HepG2 (cell line): ENCODE results near the gene GORASP2. TPM values are rescaled to one million over a fixed set of nuclear protein-coding genes. Genes with fewer than 3 reads are reported as not detected.

ENCODE experiments used
- CBX2 ChIP-seq, 2 experiments: fragments of 200-600 bp in 1 of 2; sonication (generic); formaldehyde crosslinking in 1 of 2; IDR thresholded peaks; 2 replicates each; pipeline versions ENCODE4 v1.7.0 to v1.8.1; 2018 to 2022; ENCODE audit warnings: low read depth in 2 of 2, low read length in 1 of 2, mild to moderate bottlenecking in 1 of 2, missing genetic modification reagents in 1 of 2
- FIP1L1 ChIP-seq: fragments of 200-400 bp; formaldehyde crosslinking; IDR thresholded peaks from 2 replicates; pipeline ENCODE4 v1.6.1; 2018; ENCODE audit warnings: low read depth, mild to moderate bottlenecking, low read length, moderate library complexity, borderline replicate concordance; ENCODE audit not compliant: insufficient read depth
- HDAC6 ChIP-seq: fragments of 200-600 bp; sonication (generic); IDR thresholded peaks from 2 replicates; pipeline ENCODE4 v1.7.0; 2017; ENCODE audit warnings: mild to moderate bottlenecking, antibody characterized with exemption, low read length, low read depth
- HIVEP1 ChIP-seq: sonication (generic); formaldehyde crosslinking; IDR thresholded peaks from 2 replicates; pipeline ENCODE4 v1.4.0; 2020; ENCODE audit warnings: mild to moderate bottlenecking, missing genetic modification reagents
- HNRNPLL ChIP-seq: fragments of 200-400 bp; formaldehyde crosslinking; IDR thresholded peaks from 2 replicates; pipeline ENCODE4 v1.6.1; 2017; ENCODE audit warnings: mild to moderate bottlenecking, low read depth, low read length; ENCODE audit not compliant: poor library complexity, severe bottlenecking
- NCOA2 ChIP-seq: sonication (generic); formaldehyde crosslinking; IDR thresholded peaks from 2 replicates; pipeline ENCODE4 v1.8.0; 2022; ENCODE audit warnings: inconsistent platforms
- NR2F1 ChIP-seq, 2 experiments: fragments of 450-650 bp in 1 of 2; formaldehyde crosslinking in 1 of 2; IDR thresholded peaks; 2 replicates each; pipeline versions ENCODE4 v1.5.0 to v1.6.1; 2016 to 2020; ENCODE audit warnings: mild to moderate bottlenecking in 1 of 2, missing compliant biosample characterization in 1 of 2, missing genetic modification reagents in 1 of 2, moderate library complexity in 1 of 2
- SOX13 ChIP-seq, 3 experiments: fragments of 450-650 bp in 1 of 3; sonication (generic) in 1 of 3; formaldehyde crosslinking in 1 of 3; IDR thresholded peaks in 2 of 3; conservative IDR thresholded peaks in 1 of 3; 2 replicates each; pipeline versions ENCODE4 v1.5.0 to v1.6.1; 2016 to 2020; ENCODE audit warnings: antibody characterized with exemption in 1 of 3, mild to moderate bottlenecking in 1 of 3, missing compliant biosample characterization in 1 of 3, missing genetic modification reagents in 1 of 3, moderate library complexity in 1 of 3
- SSRP1 ChIP-seq: IDR thresholded peaks from 2 replicates; pipeline ENCODE4 v1.6.1; 2016; ENCODE audit warnings: control low read depth
- ZBTB1 ChIP-seq: sonication (generic); formaldehyde crosslinking; IDR thresholded peaks from 2 replicates; pipeline ENCODE4 v1.4.0; 2020; ENCODE audit warnings: missing genetic modification reagents, borderline replicate concordance
- ZBTB21 ChIP-seq: sonication (generic); formaldehyde crosslinking; IDR thresholded peaks from 2 replicates; pipeline ENCODE4 v1.4.0; 2020; ENCODE audit warnings: missing genetic modification reagents
- ZBTB42 ChIP-seq: sonication (generic); formaldehyde crosslinking; IDR thresholded peaks from 2 replicates; pipeline ENCODE4 v1.5.0; 2020; ENCODE audit warnings: mild to moderate bottlenecking, missing genetic modification reagents
- ZFP37 ChIP-seq: sonication (generic); formaldehyde crosslinking; IDR thresholded peaks from 2 replicates; pipeline ENCODE4 v1.4.0; 2020; ENCODE audit warnings: missing genetic modification reagents, borderline replicate concordance
- ZNF224 ChIP-seq: sonication (generic); formaldehyde crosslinking; IDR thresholded peaks from 2 replicates; pipeline ENCODE4 v1.5.0; 2020; ENCODE audit warnings: mild to moderate bottlenecking, missing genetic modification reagents
- ZNF431 ChIP-seq: sonication (generic); formaldehyde crosslinking; IDR thresholded peaks from 2 replicates; pipeline ENCODE4 v1.9.0; 2022; ENCODE audit warnings: missing genetic modification reagents, low read depth, mild to moderate bottlenecking, borderline replicate concordance
- ZNF605 ChIP-seq: sonication (generic); formaldehyde crosslinking; IDR thresholded peaks from 2 replicates; pipeline ENCODE4 v1.8.0; 2022; ENCODE audit warnings: mild to moderate bottlenecking, missing genetic modification reagents
- ZNF644 ChIP-seq: IDR thresholded peaks from 2 replicates; pipeline ENCODE4 v1.6.1; 2016; ENCODE audit warnings: low read depth
- ZNF709 ChIP-seq: sonication (generic); formaldehyde crosslinking; IDR thresholded peaks from 2 replicates; pipeline ENCODE4 v1.5.0; 2020; ENCODE audit warnings: mild to moderate bottlenecking, missing genetic modification reagents
- polyA plus RNA-seq, 8 experiments: library from polyadenylated mRNA; depleted of rRNA in 3 of 8; stranded (reverse) in 7 of 8; unstranded in 1 of 8; fragments of >200 nt; fragmentation: Illumina TruSeq in 4 of 8; extraction: Trizol in 4 of 8; gene quantifications; 2 replicates each; pipeline versions ENCODE4 v1.2.1 to v1.2.3, GENCODE V29; 2011 to 2016; ENCODE audit warnings: low read depth in 4 of 8, missing spikeins in 1 of 8, mixed read lengths in 1 of 8; ENCODE audit not compliant: insufficient read depth in 1 of 8
- total RNA-seq, 5 experiments: library from RNA; depleted of rRNA; stranded (reverse); fragments of >200 nt; fragmentation: Illumina TruSeq; extraction: Trizol; gene quantifications; 2 replicates each; pipeline ENCODE4 v1.2.3, GENCODE V29; 2016; ENCODE audit warnings: low read depth in 1 of 5
- TF ChIP-seq, protein P1 (sequence below): sonication (generic); formaldehyde crosslinking; IDR thresholded peaks from 2 replicates; pipeline ENCODE4 v1.4.0; 2020; ENCODE audit warnings: missing genetic modification reagents, mild to moderate bottlenecking, borderline replicate concordance
- TF ChIP-seq, protein P2 (sequence below): sonication (generic); formaldehyde crosslinking; IDR thresholded peaks from 2 replicates; pipeline ENCODE4 v1.5.1; 2020; ENCODE audit warnings: mild to moderate bottlenecking, missing genetic modification reagents, borderline replicate concordance

GORASP2 gene
- total and polyA plus RNA-seq, 2 of the 13 experiments (the other 11 are each of a cell fraction or from before 2014, with no cell fraction given): 103 to 239 TPM

DNA sequence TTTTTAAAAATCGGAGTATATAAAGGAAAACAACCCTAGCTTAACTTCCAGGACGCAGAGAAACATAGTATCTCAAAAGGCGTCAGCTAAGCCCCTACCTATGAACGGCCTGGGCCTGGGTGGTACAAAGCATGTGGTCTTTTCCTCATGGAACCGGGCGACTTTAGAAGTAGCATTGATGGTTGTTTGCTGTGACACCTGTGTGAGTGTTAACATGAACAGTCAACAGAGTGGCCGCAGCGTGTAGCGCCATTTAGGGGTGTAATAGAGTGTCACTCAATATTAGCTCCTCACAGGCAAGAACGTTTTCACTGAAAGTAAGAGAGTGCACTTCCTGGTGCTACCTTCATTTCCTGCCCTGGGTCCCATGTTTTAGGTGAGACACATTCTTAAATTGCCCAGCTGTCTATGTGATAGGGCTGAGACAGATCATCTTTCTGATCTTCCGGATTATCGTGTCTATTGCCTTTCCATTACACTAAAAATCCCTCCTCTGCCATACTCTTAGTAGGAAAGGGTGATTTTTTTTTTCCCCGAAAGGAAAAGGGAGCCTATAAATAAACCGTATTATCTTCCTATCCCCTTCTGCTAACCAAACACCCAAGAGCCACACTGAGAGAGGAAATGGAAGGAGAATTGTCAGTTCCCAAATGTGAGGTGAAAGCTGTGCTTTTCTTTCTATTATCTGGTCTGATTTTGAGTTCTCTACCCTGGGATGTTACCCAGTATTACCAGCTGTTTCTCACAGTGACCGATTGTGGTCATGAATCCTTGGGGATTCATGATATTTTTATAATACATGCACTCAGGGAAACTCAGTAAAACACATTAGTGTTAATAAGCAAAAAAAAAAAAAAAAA lies 1.3 kb downstream of the GORASP2 start (continued):
- TF ChIP-seq ZNF644 (CRISPR knock-in tag) (no peak), HDAC6 (no peak), ZNF431 (no peak), HIVEP1 (CRISPR knock-in tag) (no peak), SSRP1 (CRISPR knock-in tag) (no peak), HNRNPLL (no peak), ZBTB21 (no peak), ZFP37 (CRISPR knock-in tag) (peak; percentile 70; the same call in 1 of the 2 replicates), NCOA2 (CRISPR knock-in tag) (no peak), NR2F1 (CRISPR knock-in tag; IDR thresholded peaks at IDR 0.05) (no peak), FIP1L1 (no peak), ZNF709 (CRISPR knock-in tag) (no peak), ZNF605 (CRISPR knock-in tag) (no peak), SOX13 (IDR thresholded peaks at IDR 0.05) (no peak), SOX13 (CRISPR knock-in tag; conservative IDR thresholded peaks at IDR 0.05 in 1 of 2, IDR thresholded peaks at IDR 0.05 in 1 of 2) (0 out of 4 replicates have a peak, but pooled peaks of 1 of the 2 experiments have one; percentile 18), CBX2 (IDR thresholded peaks at IDR 0.05; ENCODE audit: low read depth, low read length) (no peak), CBX2 (CRISPR knock-in tag; IDR thresholded peaks at IDR 0.05; ENCODE audit: low read depth) (no peak), ZNF224 (CRISPR knock-in tag) (no peak), ZBTB1 (no peak), ZBTB42 (CRISPR knock-in tag) (no peak)
- TF ChIP-seq, protein P1, sequence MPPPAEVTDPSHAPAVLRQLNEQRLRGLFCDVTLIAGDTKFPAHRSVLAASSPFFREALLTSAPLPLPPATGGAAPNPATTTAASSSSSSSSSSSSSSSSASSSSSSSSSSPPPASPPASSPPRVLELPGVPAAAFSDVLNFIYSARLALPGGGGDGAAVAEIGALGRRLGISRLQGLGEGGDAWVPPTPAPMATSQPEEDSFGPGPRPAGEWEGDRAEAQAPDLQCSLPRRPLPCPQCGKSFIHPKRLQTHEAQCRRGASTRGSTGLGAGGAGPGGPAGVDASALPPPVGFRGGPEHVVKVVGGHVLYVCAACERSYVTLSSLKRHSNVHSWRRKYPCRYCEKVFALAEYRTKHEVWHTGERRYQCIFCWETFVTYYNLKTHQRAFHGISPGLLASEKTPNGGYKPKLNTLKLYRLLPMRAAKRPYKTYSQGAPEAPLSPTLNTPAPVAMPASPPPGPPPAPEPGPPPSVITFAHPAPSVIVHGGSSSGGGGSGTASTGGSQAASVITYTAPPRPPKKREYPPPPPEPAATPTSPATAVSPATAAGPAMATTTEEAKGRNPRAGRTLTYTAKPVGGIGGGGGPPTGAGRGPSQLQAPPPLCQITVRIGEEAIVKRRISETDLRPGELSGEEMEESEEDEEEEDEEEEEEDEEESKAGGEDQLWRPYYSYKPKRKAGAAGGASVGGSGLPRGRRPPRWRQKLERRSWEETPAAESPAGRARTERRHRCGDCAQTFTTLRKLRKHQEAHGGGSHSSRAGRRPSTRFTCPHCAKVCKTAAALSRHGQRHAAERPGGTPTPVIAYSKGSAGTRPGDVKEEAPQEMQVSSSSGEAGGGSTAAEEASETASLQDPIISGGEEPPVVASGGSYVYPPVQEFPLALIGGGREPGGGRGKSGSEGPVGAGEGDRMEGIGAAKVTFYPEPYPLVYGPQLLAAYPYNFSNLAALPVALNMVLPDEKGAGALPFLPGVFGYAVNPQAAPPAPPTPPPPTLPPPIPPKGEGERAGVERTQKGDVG (CRISPR knock-in tag): no peak
- TF ChIP-seq, protein P2, sequence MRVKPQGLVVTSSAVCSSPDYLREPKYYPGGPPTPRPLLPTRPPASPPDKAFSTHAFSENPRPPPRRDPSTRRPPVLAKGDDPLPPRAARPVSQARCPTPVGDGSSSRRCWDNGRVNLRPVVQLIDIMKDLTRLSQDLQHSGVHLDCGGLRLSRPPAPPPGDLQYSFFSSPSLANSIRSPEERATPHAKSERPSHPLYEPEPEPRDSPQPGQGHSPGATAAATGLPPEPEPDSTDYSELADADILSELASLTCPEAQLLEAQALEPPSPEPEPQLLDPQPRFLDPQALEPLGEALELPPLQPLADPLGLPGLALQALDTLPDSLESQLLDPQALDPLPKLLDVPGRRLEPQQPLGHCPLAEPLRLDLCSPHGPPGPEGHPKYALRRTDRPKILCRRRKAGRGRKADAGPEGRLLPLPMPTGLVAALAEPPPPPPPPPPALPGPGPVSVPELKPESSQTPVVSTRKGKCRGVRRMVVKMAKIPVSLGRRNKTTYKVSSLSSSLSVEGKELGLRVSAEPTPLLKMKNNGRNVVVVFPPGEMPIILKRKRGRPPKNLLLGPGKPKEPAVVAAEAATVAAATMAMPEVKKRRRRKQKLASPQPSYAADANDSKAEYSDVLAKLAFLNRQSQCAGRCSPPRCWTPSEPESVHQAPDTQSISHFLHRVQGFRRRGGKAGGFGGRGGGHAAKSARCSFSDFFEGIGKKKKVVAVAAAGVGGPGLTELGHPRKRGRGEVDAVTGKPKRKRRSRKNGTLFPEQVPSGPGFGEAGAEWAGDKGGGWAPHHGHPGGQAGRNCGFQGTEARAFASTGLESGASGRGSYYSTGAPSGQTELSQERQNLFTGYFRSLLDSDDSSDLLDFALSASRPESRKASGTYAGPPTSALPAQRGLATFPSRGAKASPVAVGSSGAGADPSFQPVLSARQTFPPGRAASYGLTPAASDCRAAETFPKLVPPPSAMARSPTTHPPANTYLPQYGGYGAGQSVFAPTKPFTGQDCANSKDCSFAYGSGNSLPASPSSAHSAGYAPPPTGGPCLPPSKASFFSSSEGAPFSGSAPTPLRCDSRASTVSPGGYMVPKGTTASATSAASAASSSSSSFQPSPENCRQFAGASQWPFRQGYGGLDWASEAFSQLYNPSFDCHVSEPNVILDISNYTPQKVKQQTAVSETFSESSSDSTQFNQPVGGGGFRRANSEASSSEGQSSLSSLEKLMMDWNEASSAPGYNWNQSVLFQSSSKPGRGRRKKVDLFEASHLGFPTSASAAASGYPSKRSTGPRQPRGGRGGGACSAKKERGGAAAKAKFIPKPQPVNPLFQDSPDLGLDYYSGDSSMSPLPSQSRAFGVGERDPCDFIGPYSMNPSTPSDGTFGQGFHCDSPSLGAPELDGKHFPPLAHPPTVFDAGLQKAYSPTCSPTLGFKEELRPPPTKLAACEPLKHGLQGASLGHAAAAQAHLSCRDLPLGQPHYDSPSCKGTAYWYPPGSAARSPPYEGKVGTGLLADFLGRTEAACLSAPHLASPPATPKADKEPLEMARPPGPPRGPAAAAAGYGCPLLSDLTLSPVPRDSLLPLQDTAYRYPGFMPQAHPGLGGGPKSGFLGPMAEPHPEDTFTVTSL (CRISPR knock-in tag): no peak
